Right atrium auricular region (tissue), 2 donors: Measurements from ENCODE around the gene REPS2. TPM values are rescaled to one million over a fixed set of nuclear protein-coding genes. Genes with fewer than 3 reads are reported as not detected.

Source experiments
- DNase-seq: peaks from one replicate; pipeline ENCODE4 v3.0.0-alpha.2; 2019; ENCODE audit warnings: low spot score
- H3K27ac ChIP-seq, 2 donors: fragments of 200-600 bp; sonication (generic); 1 replicate in 1 of 2; 2 replicates in 1 of 2; pipeline ENCODE4 v1.5.1; 2016 to 2019
- H3K27me3 ChIP-seq, 2 donors: fragments of 200-600 bp; sonication (generic); one replicate each; pipeline versions ENCODE4 v1.5.1 to v1.6.0; 2017 to 2019
- H3K36me3 ChIP-seq: fragments of 200-600 bp; sonication (generic); one replicate; pipeline ENCODE4 v1.5.1; 2016
- H3K4me1 ChIP-seq, 2 donors: fragments of 200-600 bp; sonication (generic); one replicate each; pipeline versions ENCODE4 v1.5.1 to v1.6.0; 2017 to 2019
- H3K4me3 ChIP-seq, 2 donors: fragments of 200-600 bp; sonication (generic); 1 replicate in 1 of 2; 2 replicates in 1 of 2; pipeline ENCODE4 v1.5.1; 2017 to 2019; ENCODE audit warnings: mild to moderate bottlenecking in 1 of 2, moderate library complexity in 1 of 2
- H3K9me3 ChIP-seq, 2 donors: fragments of 200-600 bp; sonication (generic); one replicate each; pipeline ENCODE4 v1.5.1; 2019
- total RNA-seq, 2 donors: library from RNA; depleted of rRNA; stranded (reverse); fragments of >200 nt; gene quantifications; one replicate each; pipeline ENCODE4 v1.1.0, GENCODE V29; 2016
- TF ChIP-seq, protein P1 (sequence below), 2 donors: fragments of 200-600 bp; sonication (generic); IDR thresholded peaks; one replicate each; pipeline ENCODE4 v1.5.1; 2019; ENCODE audit warnings: antibody characterized with exemption in 2 of 2

REPS2 gene
- total RNA-seq: 10 to 100 TPM in 1 of 2 donors, 1 to 10 TPM in 1; 6.2 to 14.1 TPM

- TF ChIP-seq, protein P1, sequence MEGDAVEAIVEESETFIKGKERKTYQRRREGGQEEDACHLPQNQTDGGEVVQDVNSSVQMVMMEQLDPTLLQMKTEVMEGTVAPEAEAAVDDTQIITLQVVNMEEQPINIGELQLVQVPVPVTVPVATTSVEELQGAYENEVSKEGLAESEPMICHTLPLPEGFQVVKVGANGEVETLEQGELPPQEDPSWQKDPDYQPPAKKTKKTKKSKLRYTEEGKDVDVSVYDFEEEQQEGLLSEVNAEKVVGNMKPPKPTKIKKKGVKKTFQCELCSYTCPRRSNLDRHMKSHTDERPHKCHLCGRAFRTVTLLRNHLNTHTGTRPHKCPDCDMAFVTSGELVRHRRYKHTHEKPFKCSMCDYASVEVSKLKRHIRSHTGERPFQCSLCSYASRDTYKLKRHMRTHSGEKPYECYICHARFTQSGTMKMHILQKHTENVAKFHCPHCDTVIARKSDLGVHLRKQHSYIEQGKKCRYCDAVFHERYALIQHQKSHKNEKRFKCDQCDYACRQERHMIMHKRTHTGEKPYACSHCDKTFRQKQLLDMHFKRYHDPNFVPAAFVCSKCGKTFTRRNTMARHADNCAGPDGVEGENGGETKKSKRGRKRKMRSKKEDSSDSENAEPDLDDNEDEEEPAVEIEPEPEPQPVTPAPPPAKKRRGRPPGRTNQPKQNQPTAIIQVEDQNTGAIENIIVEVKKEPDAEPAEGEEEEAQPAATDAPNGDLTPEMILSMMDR (IDR thresholded peaks at IDR 0.05): no peak
- Histone ChIP-seq H3K27me3 (no peaks in the 10 kb centered on the region), H3K27ac (peak within 1 kb of the TSS; percentile 31 to 55), H3K9me3 (peaks cover 0 to 11% of the 10 kb centered on the region in 2 donors), H3K36me3 (no peaks in the 10 kb centered on the region), H3K4me3 (peak within 1 kb of the TSS; percentile 42 to 62), H3K4me1 (no peaks in the 10 kb centered on the region)
- DNase-seq: peak; percentile 73
Measured at GRCh38 chrX:16946361-16946964, at the start of gene REPS2. TSS of gene REPS2 (plus strand) at chrX:16946658. CDS start at chrX:16946862, 204 bp downstream.

DNA sequence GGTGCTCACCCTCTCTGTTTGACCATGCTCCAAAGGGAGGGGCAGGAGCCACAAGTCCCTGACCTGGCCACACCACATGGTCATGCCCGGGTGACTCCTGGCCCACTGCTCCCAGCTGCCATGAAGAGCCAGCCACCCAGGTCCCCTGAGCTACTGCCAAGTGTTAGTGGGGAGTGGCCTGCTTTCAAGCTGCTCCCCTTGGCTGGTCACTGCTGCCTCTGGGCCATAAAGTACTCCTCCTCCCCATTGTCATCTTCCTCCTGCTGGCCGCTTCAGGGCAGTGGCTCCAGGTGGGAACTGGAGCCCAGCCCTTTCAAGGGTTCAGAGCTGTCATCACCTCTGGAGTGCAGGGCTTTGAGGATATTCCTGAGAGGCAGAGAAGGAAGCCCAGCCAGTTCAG lies 49.0 kb upstream of the REPS2 start:
- no peak for DNase-seq
- no peak overlapping the region for H3K27ac ChIP-seq
- H3K4me3 ChIP-seq: no peak overlapping the region
- H3K4me1 ChIP-seq: peaks cover 0 to 4% of the 10 kb centered on the region in 2 donors
- no peaks in the 10 kb centered on the region for H3K9me3 ChIP-seq
- H3K27me3 ChIP-seq: no peaks in the 10 kb centered on the region
- TF ChIP-seq, protein P1 (IDR thresholded peaks at IDR 0.05): no peak
- no peaks in the 10 kb centered on the region for H3K36me3 ChIP-seq

- no peak for DNase-seq
- Histone ChIP-seq H3K4me3 (no peak overlapping the region), H3K27me3 (no peaks in the 10 kb centered on the region), H3K36me3 (no peaks in the 10 kb centered on the region), H3K9me3 (no peaks in the 10 kb centered on the region), H3K27ac (no peak overlapping the region), H3K4me1 (no peaks in the 10 kb centered on the region)
- TF ChIP-seq, protein P1 (IDR thresholded peaks at IDR 0.05): no peak
Measured at GRCh38 chrX:16903274-16904022, 43.0 kb upstream of the REPS2 start.

DNA sequence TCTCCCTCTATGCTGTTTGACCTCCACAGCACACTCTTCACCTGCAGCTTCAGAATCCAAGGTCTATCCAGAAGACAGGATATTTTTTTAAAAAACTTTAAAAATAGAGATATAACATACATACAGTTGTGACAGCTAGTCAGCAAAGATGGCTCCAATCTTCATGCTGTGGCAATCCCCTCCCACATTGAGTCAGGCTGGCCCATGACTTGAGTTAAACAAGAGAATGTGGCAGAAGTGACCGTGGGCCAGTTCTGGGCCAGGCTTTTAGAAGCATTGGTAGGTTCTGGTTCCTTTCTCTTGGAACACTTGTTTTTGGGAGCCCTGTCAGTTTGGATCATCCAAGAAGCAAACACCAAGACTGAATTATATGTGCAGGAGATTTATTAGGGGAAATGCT lies 36.1 kb upstream of the REPS2 start:
- Histone ChIP-seq H3K4me3 (no peak overlapping the region), H3K36me3 (no peaks in the 10 kb centered on the region), H3K4me1 (no peaks in the 10 kb centered on the region), H3K27ac (no peak overlapping the region), H3K9me3 (no peaks in the 10 kb centered on the region), H3K27me3 (no peaks in the 10 kb centered on the region)
- no peak for DNase-seq
- TF ChIP-seq, protein P1 (IDR thresholded peaks at IDR 0.05): no peak

DNA sequence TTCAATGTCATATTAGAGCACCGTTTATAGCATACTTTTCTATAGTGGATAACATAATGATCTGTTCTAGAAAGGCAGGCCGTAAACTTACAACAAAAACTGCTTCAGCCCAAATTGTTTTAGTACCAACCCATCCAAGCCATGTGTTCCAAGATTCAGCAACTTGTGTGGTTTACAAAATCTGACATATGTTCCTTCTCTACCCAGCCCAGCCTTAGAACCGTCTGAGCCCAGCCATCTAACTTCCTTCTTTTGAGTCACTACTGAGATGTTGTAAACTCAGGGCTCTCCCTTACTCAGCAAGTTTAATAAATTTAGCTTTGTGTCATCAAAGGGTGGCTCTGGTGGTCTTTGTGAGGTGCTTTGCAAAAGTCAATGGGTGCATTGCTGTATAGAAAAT lies 32.4 kb upstream of the REPS2 start:
- H3K9me3 ChIP-seq: no peaks in the 10 kb centered on the region
- H3K4me3 ChIP-seq: no peak overlapping the region

More for the DNA sequence above, 32.4 kb upstream of the REPS2 start:
- H3K36me3 ChIP-seq: no peaks in the 10 kb centered on the region
- no peaks in the 10 kb centered on the region for H3K27me3 ChIP-seq
- TF ChIP-seq, protein P1 (IDR thresholded peaks at IDR 0.05): no peak
- H3K27ac ChIP-seq: no peak overlapping the region
- DNase-seq: no peak
- no peaks in the 10 kb centered on the region for H3K4me1 ChIP-seq
